Choroid plexus epithelial cell (primary cell): ENCODE measurements around the gene IGLL1.

Experiments
- DNase-seq: peaks from one replicate; pipeline ENCODE4 v3.0.0-alpha.2; 2010; ENCODE audit warnings: low read depth
- H3K4me3 ChIP-seq: 2 replicates; pipeline ENCODE4 v1.5.1; 2011; ENCODE audit warnings: low read depth, mild to moderate bottlenecking, control low read depth, low read length, moderate library complexity
- CTCF ChIP-seq: conservative IDR thresholded peaks from 2 replicates; pipeline ENCODE4 v1.5.1; 2011; ENCODE audit warnings: low read depth, mild to moderate bottlenecking, control low read depth, inconsistent platforms, low read length, moderate library complexity

The IGLL1 gene

GRCh38 chr22:23571486-23571885, 8.6 kb downstream of the IGLL1 start:
- TF ChIP-seq CTCF, result no peak
- no peak overlapping the region for H3K4me3 ChIP-seq
- no peak for DNase-seq

- no peak for DNase-seq
- no peak overlapping the region for H3K4me3 ChIP-seq
- TF ChIP-seq CTCF, result no peak
Observed at GRCh38 chr22:23570681-23571080, 9.4 kb downstream of the IGLL1 start.

DNA sequence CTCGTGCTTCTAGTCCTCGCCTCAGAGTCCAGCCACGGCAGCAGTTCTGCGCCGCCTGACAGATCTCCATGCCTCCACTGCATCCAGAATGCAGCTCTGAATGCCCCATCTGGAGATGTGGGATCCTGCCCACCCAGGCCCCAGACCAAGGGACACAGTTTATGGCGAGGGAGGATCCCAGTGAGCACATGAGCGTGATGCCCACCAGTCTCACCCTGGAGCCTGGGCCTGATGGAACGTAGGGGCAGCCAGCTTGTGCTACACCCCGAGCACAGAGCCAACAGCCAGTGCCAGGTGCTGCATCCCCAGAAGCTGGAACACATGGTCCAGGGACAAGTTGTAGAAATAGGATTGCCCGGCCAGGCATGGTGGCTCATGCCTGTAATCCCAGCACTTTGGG, 10.4 kb downstream of the IGLL1 start:
- H3K4me3 ChIP-seq, result no peak overlapping the region
- no peak for DNase-seq
- TF ChIP-seq CTCF, result no peak

DNA sequence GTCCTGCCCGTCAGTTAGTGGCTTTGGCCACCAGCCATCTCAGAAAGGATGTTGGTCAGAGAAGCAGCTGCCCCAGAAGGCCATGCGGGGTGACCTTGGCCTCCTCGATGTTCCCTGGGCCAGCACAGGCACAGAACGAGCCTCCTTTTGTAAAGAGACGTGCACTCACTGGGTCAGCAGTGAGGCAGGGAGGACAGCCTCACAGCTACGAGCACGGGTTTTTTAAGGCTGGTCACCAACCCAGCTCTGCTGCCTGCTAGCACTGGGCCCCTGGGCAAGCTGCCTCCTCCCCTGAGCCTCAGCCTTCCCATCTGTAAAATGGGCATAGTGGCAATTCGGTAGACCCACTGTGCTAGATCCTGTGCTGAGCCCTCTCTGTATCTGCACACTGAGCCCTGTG, 10.8 kb downstream of the IGLL1 start:
- TF ChIP-seq CTCF, result no peak
- DNase-seq, result no peak
- no peak overlapping the region for H3K4me3 ChIP-seq

GRCh38 chr22:23566705-23567475, 13.2 kb downstream of the IGLL1 start:
- DNase-seq, result no peak
- no peak for TF ChIP-seq CTCF
- no peak overlapping the region for H3K4me3 ChIP-seq

DNA sequence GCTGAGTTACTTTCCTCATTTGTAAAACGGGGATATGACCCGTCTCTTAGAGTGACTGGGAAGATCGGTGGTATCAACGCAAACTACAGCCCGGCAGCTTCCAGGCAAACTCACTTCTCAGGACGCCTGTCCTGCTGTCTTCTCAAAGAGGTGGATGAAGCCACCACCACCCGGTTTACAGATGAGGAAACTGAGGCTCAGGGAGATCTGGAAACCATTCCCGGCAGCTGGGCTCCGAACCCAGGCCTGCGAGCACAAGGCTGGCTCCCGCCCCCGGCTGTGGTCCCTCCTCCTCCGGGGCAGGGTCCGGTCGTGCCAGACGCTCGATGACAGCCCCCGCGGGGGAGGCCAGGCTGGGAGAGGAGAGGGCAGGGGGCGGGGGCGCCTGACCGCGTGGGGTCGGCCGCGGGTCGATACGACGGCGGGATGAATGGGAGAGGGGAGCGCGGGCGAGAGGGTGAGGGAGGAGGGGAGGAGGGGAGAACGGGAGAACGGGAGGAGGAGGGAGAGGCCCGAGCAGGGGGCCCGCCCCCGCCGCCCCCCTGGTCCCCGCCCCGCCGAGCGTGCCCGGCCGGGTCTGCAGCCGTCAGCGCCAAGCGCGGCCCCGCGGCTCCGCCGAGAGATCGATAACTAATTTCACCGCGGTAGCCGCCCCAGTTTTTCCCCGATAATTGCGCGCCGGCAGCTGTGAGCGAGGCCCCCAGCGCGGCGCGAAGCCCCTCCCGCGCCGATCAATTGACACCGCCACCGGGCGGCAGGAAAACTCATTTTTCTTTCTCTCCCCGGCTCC, 14.0 kb downstream of the IGLL1 start:
- DNase-seq, result no peak
- no peak for TF ChIP-seq CTCF
- H3K4me3 ChIP-seq, result peak overlapping the region; percentile 26
